IPS-18a (cell line): ENCODE results near the gene LAT.
"Not testable (repeated sequence)": the region's sequence is repeated elsewhere in the genome, so short reads cannot be mapped to it uniquely, and the experiment has no call there.

Experiments
- H3K27ac ChIP-seq: one replicate; pipeline ENCODE4 v1.5.1; 2013; ENCODE audit warnings: low read length
- H3K27me3 ChIP-seq: one replicate; pipeline ENCODE4 v1.6.1; 2013; ENCODE audit warnings: mild to moderate bottlenecking, low read length; ENCODE audit not compliant: control insufficient read depth, insufficient read depth
- H3K36me3 ChIP-seq: one replicate; pipeline ENCODE4 v1.6.1; 2013; ENCODE audit warnings: low read depth, low read length; ENCODE audit not compliant: control insufficient read depth
- H3K4me1 ChIP-seq: one replicate; pipeline ENCODE4 v1.6.1; 2013; ENCODE audit warnings: low read depth, low read length; ENCODE audit not compliant: control insufficient read depth
- H3K4me3 ChIP-seq: one replicate; pipeline ENCODE4 v1.5.1; 2013; ENCODE audit warnings: low read length
- H3K9ac ChIP-seq: one replicate; pipeline ENCODE4 v1.6.1; 2013; ENCODE audit warnings: mild to moderate bottlenecking, low read length, moderate library complexity
- H3K9me3 ChIP-seq: one replicate; pipeline ENCODE4 v1.6.1; 2013; ENCODE audit warnings: low read depth, low read length; ENCODE audit not compliant: control insufficient read depth

LAT gene

GRCh38 chr16:28990375-28991040, 5.7 kb downstream of the LAT start:
- no peaks in the 10 kb centered on the region for H3K4me1 ChIP-seq
- no peak overlapping the region for H3K4me3 ChIP-seq
- H3K9me3 ChIP-seq = no peaks in the 10 kb centered on the region
- H3K36me3 ChIP-seq = peaks cover 5% of the 10 kb centered on the region
- no peaks in the 10 kb centered on the region for H3K27me3 ChIP-seq
- no peak overlapping the region for H3K9ac ChIP-seq
- no peak overlapping the region for H3K27ac ChIP-seq

GRCh38 chr16:28991687-28992086, 6.8 kb downstream of the LAT start:
- H3K36me3 ChIP-seq = peaks cover 5% of the 10 kb centered on the region
- no peaks in the 10 kb centered on the region for H3K27me3 ChIP-seq
- no peak overlapping the region for H3K27ac ChIP-seq
- no peak overlapping the region for H3K9ac ChIP-seq
- no peaks in the 10 kb centered on the region for H3K4me1 ChIP-seq
- no peak overlapping the region for H3K4me3 ChIP-seq
- no peaks in the 10 kb centered on the region for H3K9me3 ChIP-seq

GRCh38 chr16:28992496-28992895, 7.6 kb downstream of the LAT start:
- H3K4me3 ChIP-seq = no peak overlapping the region

GRCh38 chr16:28998837-28999236, 14.0 kb downstream of the LAT start:
- Histone ChIP-seq H3K36me3 (no peaks in the 10 kb centered on the region), H3K9ac (no peak overlapping the region), H3K4me1 (no peaks in the 10 kb centered on the region), H3K4me3 (no peak overlapping the region), H3K27ac (no peak overlapping the region), H3K27me3 (no peaks in the 10 kb centered on the region), H3K9me3 (no peaks in the 10 kb centered on the region)

More at GRCh38 chr16:28992496-28992895, 7.6 kb downstream of the LAT start:
- Histone ChIP-seq H3K27ac (no peak overlapping the region), H3K27me3 (no peaks in the 10 kb centered on the region), H3K36me3 (no peaks in the 10 kb centered on the region), H3K9ac (no peak overlapping the region), H3K9me3 (no peaks in the 10 kb centered on the region), H3K4me1 (no peaks in the 10 kb centered on the region)

GRCh38 chr16:28999577-28999976, 14.7 kb downstream of the LAT start:
- Histone ChIP-seq H3K36me3 (no peaks in the 10 kb centered on the region), H3K9me3 (no peaks in the 10 kb centered on the region), H3K27me3 (no peaks in the 10 kb centered on the region), H3K4me3 (no peak overlapping the region), H3K9ac (no peak overlapping the region), H3K27ac (no peak overlapping the region), H3K4me1 (no peaks in the 10 kb centered on the region)

GRCh38 chr16:29000019-29000418, 15.2 kb downstream of the LAT start:
- Histone ChIP-seq H3K4me1 (no peaks in the 10 kb centered on the region), H3K4me3 (no peak overlapping the region), H3K9ac (no peak overlapping the region), H3K36me3 (no peaks in the 10 kb centered on the region), H3K27me3 (no peaks in the 10 kb centered on the region), H3K27ac (no peak overlapping the region), H3K9me3 (no peaks in the 10 kb centered on the region)

GRCh38 chr16:29004496-29005139, 19.8 kb downstream of the LAT start:
- not testable (repeated sequence) for H3K27ac ChIP-seq, H3K4me1 ChIP-seq, H3K27me3 ChIP-seq, H3K4me3 ChIP-seq, H3K9me3 ChIP-seq, H3K9ac ChIP-seq, H3K36me3 ChIP-seq

- Histone ChIP-seq H3K27ac (no peak overlapping the region), H3K9ac (no peak overlapping the region), H3K36me3 (no peaks in the 10 kb centered on the region), H3K4me3 (no peak overlapping the region), H3K27me3 (no peaks in the 10 kb centered on the region), H3K4me1 (no peaks in the 10 kb centered on the region), H3K9me3 (no peaks in the 10 kb centered on the region)
Observed at GRCh38 chr16:29007730-29008593, 23.1 kb downstream of the LAT start.

- Histone ChIP-seq H3K27ac (no peak overlapping the region), H3K9ac (no peak overlapping the region), H3K27me3 (no peaks in the 10 kb centered on the region), H3K36me3 (no peaks in the 10 kb centered on the region), H3K4me3 (no peak overlapping the region), H3K9me3 (no peaks in the 10 kb centered on the region), H3K4me1 (no peaks in the 10 kb centered on the region)
Observed at GRCh38 chr16:29009050-29009837, 24.4 kb downstream of the LAT start.

- no peaks in the 10 kb centered on the region for H3K27me3 ChIP-seq
- no peak overlapping the region for H3K4me3 ChIP-seq
- no peaks in the 10 kb centered on the region for H3K4me1 ChIP-seq
- no peaks in the 10 kb centered on the region for H3K36me3 ChIP-seq
- no peak overlapping the region for H3K9ac ChIP-seq
- H3K27ac ChIP-seq = no peak overlapping the region
- H3K9me3 ChIP-seq = no peaks in the 10 kb centered on the region
Observed at GRCh38 chr16:29009838-29010166, 24.9 kb downstream of the LAT start.

- no peaks in the 10 kb centered on the region for H3K9me3 ChIP-seq
- no peak overlapping the region for H3K27ac ChIP-seq
- no peaks in the 10 kb centered on the region for H3K36me3 ChIP-seq
- H3K9ac ChIP-seq = no peak overlapping the region
- H3K4me1 ChIP-seq = no peaks in the 10 kb centered on the region
- no peak overlapping the region for H3K4me3 ChIP-seq
- H3K27me3 ChIP-seq = no peaks in the 10 kb centered on the region
Observed at GRCh38 chr16:29011112-29011511, 26.3 kb downstream of the LAT start.
